ENCODE results near the gene CCL18.
"Not testable (repeated sequence)": the region's sequence is repeated elsewhere in the genome, so short reads cannot be mapped to it uniquely, and the experiment has no call there.

Gene CCL18, protein sequence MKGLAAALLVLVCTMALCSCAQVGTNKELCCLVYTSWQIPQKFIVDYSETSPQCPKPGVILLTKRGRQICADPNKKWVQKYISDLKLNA

DNA sequence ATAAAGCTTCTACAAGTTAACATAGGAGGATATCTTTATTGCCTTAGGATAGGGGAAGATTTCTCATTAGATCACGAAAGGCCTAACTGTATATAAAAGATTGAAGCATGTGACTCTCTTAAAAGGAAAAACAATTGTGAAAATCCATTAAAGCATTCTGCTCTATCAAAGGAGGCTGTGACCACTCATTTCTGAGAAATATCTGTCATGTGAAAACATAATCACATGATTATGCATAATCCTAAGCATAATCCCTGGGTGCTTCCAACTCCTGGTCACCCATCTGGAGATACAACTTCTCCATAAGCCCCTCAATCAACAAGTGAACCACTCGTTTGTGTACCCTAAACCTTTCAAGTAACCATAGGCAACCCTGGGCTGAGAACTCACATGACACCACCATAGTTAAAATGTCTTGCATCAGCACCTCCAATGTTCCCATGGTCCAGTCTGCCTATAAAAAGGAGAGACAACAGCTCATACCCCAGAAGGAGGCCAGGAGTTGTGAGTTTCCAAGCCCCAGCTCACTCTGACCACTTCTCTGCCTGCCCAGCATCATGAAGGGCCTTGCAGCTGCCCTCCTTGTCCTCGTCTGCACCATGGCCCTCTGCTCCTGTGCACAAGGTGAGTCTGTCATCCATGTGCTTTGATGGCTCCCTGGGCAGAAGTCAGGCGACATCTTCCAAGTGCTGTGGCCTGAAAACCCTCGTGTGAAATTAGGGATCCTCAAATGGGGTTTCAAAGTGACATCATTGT lies at the start of gene CCL18:
Gene CCL18, plus strand, starts transcription at position 487 of the 756 bp plus-strand sequence. Its CDS starts 71 bp downstream, at position 558.
- no peak for DNase-seq (ENCODE audit: low read depth)

DNA sequence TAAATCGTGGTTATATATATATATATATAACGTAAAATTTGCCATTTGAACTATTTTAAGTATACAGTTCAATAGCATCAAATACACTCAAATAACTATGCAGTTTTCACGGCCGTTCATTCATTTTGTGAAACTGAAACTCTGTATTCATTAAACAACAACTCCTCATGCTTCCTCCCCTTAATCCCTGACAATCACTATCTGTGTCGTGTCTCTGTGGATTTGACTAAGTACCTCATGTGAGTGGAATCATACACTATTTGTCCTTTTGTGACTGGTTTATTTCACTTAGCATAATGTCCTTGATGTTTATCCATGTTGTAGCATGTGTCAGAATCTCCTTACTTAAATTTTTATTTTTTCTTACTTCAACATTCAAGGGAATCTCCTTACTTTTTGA lies 49.1 kb upstream of the CCL18 start:
- no peak for DNase-seq (ENCODE audit: low read depth)

DNA sequence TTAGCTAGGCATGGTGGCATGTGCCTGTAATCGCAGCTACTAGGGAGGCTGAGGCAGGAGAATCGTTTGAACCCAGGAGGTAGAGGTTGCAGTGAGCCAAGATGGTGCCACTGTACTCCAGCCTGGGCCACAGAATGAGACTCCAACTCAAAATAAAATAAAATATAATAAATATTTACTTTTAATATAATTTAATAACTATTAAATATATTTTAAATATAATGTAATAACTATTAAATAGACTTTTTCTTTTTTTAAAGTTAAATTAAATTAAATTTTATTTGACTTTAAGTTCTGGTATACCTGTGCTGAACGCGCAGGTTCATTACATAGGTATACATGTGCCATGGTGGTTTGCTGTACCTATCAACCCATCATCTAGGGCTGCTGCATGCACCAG lies 48.2 kb upstream of the CCL18 start:
- DNase-seq (ENCODE audit: low read depth), result not testable (repeated sequence)

DNA sequence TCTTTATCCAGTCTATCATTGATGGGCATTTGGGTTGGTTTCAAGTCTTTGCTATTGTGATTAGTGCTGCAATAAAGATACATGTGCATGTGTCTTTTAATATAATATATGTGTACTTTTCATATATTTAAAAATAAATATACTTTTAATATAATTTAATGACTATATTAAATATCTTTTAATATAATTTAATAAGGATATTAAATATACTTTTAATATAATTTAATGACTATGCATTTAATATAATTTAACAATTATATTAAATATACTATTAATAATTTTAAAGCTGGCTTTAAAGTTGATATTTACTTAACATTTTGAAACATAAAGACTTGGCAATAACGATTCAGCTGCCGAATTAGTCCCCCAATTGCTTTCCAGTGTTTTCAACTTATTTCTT lies 47.5 kb upstream of the CCL18 start:
- DNase-seq (ENCODE audit: low read depth), result no peak

DNA sequence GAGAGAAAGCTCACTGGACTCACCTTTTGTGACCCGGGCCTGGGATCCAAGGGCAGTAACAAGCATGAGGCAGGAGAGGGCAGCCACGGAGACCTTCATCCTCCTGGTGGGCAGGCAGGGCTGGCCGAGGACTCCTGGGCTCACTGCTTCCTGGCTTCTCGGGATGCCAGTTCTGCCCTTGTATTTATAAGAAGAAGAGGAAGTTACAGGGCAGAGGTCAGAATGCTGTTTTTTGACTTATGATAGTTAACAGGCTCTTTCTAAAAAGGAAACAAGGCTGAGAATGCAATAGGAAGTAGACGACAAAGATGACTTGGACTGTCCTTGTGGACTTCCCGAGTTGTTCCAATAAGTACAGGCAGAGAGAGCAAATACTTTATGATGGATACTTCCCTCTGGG lies 46.3 kb upstream of the CCL18 start, which contains the start of gene CCL23:
Gene CCL23, minus strand, starts transcription at position 174 of the 400 bp plus-strand sequence. Its CDS starts 75 bp downstream, at position 99.
- no peak for DNase-seq (ENCODE audit: low read depth)

DNA sequence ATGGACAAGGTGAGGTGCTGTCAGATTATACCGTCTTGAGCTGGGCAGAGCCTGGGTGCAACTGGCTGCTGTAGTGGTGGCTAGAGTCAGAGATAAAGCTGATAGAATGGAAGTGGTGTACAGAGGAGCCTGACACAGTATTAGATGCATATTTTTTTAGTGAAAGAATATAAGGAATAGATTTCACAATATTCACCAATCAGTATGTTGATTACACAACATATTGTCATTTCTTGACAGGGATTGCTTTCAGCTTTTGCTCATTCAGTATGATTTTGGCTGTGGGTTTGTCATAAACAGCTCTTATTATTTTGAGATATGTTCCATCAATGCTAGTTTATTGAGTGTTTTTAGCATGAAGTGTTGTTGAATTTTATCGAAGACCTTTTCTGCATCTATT lies 44.6 kb upstream of the CCL18 start:
- DNase-seq (ENCODE audit: low read depth), result no peak

DNA sequence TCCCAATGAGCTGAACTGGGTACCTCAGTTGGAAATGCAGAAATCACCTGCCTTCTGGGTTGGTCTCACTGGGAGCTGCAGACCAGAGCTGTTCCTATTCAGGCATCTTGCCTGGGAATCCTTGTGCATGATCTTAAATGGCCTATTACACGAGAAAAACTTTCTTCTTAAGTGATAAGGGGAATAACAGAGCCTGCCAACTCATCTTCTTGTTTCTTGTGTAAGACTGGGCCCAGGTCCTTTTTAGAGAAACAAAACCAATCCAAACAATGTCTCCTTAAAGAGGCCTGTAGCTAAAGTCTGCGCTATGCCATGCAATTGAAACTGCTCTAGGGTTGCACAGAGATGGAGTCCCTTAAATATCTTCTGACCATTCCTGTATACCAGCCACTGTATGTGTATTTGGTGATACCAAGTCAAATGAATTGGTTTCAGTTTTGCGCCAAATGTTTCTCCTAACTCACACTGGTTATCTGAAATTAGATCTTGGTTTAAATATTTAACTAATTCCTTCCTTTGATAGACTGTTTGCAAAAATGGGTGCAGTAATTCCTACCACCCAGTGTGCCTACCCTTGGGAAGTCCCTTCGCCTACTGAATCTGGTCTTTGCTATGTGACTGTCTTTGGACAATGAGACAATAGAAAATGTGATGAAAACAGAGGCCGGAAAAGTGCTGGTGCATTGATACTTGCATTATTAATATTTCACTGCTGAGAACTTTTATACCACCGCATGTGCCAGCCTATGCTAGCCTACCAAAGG lies 39.8 kb upstream of the CCL18 start:
- DNase-seq (ENCODE audit: low read depth), result no peak

DNA sequence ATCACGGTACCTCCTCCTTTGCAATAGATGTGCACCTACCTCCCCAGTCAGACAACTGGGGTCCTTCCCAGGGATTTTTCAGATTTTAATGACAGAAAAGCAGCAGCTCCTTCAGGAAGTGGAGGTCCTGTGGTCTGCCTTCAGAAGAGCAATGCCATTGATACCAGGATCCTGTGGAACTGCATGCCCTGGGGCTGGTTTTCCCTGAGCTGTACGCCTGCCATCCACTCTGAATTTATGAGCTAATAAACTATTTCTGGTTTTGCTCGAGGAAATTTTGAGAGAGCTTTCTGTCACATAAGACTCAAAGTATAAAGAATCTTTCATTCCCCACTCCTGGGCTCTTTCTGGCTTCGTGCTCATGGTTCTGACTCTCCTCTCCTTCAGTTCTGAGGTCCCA lies 36.3 kb upstream of the CCL18 start:
- DNase-seq (ENCODE audit: low read depth), result no peak

DNA sequence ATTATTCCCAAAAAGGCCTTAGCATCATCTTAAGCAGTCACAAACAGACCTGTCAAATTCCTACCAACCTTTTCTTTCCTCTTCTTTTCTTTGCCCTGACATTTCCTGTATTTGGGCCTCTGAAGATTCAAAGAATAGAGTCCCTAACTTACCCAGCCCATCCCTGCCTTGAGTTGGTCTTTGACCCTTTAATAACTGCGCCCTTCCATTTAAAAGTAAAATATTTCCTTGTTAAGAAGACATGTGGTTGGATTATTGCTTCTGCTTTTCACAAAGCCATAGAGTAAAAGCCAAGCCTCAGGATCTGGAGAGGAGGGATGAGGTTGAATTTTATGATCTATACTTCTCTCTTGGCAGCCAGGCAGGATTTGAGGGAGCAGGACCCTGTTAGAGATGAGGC lies 33.1 kb upstream of the CCL18 start:
- no peak for DNase-seq (ENCODE audit: low read depth)

DNA sequence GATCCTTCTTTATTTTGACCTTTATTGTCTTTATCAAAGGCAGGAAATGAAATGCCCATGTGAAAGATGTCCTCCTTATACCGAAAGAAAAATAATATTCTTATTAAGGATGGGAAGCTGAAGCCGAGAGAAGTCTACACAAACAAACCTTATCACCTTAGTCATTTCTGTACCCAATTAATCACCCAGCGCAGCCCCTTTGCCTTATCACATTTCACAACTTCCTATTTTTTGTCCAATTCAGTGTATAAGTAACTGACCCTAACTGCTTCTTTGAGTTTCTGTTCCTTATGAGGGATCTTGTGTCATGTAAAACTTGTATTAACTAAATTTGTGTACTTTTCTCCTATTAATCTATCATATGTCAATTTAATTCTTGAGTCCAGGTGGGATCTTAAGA lies 29.9 kb upstream of the CCL18 start:
- DNase-seq (ENCODE audit: low read depth), result no peak

DNA sequence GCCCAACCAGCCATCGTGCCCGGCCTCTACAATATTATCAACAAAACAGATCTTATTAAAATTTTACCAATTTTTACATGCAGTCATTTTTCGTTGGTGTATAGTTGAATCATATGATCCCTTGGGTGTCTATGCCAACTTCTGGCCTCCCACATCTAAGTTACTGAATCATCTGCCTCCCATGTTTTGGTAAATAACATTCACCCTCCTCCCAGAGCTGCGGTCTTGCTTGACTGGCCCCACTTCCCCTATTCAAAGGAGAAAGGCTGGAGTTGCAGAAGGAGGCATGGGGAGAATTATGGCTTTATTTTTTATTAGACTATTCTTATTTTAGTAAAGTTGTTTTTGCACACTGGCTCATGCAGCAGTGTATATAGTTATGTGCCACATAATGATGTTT lies 27.8 kb upstream of the CCL18 start:
- no peak for DNase-seq (ENCODE audit: low read depth)

DNA sequence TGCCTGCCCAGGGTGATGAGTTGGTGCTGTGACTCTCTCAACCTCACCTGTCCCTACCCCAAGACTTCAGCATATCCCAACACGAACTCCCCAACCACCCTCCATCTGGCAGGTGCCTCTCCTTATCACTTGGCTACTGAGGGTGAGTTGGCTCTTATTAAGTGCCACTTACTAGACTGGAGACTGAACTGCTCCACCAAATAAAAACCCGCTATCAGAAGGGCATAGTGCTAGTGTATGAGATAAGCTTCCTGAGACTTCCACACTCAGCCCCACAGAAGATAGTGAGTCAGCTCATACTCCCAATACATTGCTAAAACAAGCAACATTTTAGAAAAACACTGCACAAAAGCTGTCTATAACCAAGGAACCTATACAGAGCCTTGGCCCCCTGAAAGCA lies 16.0 kb upstream of the CCL18 start:
- no peak for DNase-seq (ENCODE audit: low read depth)

DNA sequence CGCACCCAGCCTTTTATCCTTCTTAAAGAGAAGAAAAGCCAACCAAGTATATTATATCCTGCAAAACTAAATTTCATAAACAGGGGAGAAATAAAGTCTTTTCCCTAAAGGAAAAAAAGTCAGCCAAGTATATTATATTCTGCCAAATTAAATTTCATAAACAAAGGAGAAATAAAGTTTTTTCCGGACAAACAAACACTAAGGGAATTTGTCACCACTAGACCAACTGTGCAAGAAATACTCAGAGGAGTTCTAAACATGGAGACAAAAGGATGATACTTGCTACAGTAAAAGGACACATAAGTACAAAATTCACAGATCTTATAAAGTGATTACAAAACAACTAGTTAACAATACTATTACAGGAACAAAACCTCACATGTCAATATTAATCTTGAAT lies 14.4 kb upstream of the CCL18 start:
- DNase-seq (ENCODE audit: low read depth), result no peak

DNA sequence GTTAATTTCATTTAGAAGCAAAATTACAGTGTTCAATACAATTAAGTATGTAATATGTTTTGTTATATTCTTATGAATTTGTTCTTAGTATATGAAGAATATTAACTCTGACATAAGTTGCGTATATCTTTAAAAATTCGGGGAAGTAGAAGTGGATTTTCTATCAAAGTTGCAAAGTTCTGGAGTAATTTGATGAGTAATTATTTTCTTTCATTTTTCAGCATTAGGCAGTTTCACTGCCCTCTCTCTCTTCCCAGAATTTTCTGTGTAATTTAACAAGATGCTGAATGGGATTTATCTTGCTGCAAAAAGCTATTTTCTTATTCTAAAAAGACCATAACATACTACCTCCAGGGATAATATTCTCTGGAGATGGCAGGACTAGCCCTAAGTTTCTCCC lies 8.9 kb upstream of the CCL18 start:
- DNase-seq (ENCODE audit: low read depth), result no peak

DNA sequence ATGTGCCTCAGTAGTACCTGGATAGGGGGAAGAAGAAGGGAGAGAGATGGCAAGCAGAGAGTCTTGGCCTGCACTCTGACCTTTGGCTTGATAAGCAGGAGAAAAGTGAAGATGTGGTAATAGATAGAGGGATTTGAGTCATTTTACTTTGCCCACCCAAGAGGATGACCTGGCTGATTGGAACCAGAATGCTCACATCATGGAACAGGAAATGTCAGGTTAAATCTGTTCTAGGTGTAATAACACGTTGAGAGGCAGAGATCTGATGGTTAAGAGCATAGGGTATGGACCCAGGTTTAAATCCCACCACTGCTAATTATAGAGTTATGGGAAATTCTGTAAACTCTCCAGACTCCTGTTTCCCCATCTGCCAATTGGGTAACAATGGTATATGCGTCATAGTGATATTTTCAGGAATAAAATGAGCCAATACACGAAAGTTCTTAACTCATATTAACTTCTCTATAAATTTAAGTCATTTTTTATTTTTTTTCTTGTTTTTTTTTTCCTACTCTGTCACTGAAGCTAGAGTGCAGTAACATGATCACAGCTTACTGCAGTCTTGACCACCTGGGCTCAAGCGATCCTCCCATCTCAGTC lies 8.1 kb upstream of the CCL18 start:
- DNase-seq (ENCODE audit: low read depth), result no peak

DNA sequence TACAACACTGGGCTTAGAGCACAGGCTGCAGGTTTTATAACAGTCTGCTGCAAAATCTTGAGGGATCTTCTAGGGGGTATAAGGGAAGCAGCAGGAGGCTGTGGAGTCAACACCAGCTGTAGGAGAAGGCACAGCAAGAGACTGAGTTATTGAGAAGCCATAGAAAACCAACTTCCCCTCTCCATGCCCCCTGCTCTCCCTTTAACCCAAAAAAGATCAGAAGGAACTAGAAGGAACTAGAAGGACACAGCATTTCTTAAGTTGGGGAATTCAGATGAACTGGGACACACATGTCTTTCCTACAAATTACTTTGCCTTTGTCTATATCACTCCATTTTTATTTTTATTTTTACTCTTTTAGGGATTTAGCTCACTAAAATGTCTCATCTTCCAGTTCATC lies 6.2 kb upstream of the CCL18 start:
- DNase-seq (ENCODE audit: low read depth), result no peak

DNA sequence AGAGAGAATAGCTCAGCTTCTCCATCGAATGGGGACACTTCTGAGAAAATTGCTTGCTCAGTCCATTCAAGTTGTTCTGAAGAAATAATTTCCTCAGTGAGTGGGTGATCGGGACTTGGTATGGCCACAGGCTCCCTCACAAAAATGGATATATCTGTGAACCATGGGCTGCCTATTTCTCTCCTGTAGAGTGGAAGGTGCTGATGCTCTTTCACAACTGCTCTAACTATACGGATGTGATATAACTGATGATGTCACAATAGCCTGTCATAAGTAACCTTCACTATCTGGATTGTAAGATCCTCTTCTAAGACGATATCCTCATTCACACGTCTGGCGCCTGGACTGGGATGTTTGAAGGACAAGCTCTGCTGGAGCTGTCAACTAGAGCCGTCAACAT lies 4.7 kb upstream of the CCL18 start:
- no peak for DNase-seq (ENCODE audit: low read depth)

DNA sequence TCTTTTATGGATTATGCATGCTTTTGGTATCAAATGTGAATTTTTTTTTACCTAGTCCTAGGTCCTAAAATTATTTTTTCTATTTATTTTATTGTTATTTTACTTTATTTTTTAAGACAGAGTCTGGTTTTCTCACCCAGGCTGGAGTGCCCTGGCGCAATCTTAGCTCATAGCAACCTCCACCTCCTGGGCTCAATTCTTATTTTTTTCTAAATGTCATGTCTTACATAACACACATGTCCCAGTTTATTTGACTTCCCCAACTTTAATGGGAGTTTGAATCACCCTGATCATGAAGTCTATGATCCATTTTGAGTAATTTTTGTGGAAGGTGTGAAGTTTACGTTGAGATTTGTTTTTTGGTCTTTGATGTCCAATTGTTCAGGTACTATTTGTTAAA lies 3.3 kb upstream of the CCL18 start:
- no peak for DNase-seq (ENCODE audit: low read depth)

DNA sequence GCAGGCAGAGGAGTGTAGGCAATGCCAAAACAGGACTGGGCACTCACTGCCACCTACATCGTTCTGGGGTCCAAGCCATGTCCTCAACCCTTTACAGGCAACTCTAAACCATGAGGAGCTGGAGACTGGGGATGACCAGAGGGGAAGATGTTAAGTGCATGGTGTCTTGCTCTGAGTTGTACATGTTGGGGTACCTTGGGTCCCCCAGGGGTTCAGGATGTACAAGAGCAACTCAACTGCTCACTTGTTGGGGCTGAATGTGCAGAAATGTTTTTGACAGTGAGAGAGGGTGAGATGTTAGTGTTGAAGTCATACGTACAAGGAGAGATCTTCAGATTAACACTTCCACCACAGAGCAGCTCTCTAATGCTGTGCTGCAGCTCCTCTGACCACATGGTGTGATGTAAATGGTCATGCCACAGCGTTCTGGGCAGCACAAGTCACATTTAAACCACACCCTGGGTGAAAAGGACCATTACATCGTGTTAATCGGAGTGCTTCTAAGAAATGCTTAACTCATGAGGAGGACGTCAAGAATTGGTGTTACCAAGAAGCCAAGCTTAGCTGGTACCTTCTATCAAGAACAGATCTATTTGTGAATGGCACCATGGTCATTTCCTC lies 2.4 kb downstream of the CCL18 start:
- no peak for DNase-seq (ENCODE audit: low read depth)

DNA sequence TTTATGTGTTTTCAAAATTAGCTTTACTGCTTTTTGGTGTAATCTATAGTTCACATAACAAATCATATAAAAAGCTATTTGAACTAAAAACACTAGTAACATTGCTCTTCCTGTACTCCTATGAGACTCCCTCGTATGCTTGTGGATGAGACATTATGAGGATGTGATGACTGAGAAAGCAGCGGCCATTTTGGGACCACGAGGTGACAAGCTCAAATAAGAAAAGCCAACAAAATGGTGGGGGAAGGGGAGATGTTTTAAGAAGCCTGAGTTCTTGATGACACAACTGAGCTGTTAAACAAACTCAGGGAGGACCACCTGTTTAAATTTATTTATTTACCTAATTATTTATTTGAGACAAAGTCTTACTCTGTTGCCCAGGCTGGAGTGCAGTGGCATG lies 4.5 kb downstream of the CCL18 start:
- no peak for DNase-seq (ENCODE audit: low read depth)

DNA sequence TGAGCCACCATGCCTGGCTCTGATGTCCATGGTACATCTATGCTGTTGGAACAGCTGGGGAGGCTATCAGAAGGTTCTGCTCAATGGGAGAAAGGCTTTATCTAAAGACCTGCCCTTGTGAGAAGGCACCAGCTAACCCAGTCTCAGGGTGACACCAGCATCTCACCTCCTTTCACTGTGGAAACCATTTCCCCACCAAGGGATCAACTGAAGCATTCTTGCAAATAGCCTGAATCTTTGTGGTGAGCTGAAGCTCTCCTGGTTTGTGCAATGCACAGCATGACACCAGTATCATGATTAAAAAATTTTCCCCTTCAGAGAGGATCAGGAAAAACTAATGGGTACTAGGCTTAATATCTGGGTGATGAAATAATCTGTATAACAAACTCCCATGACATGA lies 5.1 kb downstream of the CCL18 start:
- no peak for DNase-seq (ENCODE audit: low read depth)

DNA sequence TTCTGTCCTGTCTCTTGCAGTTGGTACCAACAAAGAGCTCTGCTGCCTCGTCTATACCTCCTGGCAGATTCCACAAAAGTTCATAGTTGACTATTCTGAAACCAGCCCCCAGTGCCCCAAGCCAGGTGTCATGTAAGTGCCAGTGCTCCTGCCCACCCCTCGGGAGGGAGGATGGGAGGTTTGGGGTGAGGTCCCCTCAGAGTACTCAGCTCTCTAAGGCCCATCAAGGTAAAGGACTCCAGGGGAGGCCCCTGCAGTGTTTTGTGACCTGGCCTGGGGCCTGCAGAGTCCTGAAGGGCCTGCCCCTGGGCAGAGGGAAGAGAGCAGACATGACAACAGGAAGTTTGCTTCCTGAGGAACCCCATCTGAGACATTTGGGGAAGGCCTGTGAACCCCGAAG lies 6.4 kb downstream of the CCL18 start:
- no peak for DNase-seq (ENCODE audit: low read depth)

DNA sequence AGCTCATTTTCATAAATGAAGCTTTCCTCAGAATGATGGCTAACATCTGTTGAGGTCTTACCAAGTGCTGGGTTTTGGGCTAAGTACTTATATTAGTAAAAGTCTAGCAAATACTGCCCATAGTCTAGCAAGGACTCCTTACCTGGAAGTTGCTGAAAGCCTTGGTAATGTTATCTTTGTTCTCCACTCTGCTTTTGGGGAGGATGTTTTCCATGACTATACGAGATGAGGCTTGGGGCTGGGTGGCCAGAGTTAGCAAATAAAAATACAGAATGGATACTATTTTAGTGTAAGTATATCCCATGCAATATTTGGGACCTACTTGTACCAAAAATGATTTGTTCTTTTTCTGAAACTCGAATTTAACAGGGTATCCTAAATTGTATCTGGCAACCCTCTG lies 7.7 kb downstream of the CCL18 start:
- no peak for DNase-seq (ENCODE audit: low read depth)
